ENCODE measurements around the gene ADRA2B. TPM values are rescaled to one million over a fixed set of nuclear protein-coding genes. Genes with fewer than 3 reads are reported as not detected.

The ADRA2B gene
- total RNA-seq, 1 experiment from 2014 or later = 0.47 TPM

GRCh38 chr2:96083989-96084857 is 32.1 kb downstream of the ADRA2B start:
- no peak overlapping the region for H3K9ac ChIP-seq (ENCODE audit: low read length)
- H2AFZ ChIP-seq (ENCODE audit: low read depth, low read length, poor library complexity, severe bottlenecking) = no peak overlapping the region
- no peaks in the 10 kb centered on the region for H4K20me1 ChIP-seq (ENCODE audit: insufficient read depth)
- no peak for TF ChIP-seq TCF7L2 (IDR thresholded peaks at IDR 0.05; ENCODE audit: borderline replicate concordance, extremely low read depth, insufficient read depth, insufficient read length)
- TF ChIP-seq FOSL1 (IDR thresholded peaks at IDR 0.05; ENCODE audit: low read depth) = no peak
- no peak for TF ChIP-seq POLR2AphosphoS5 (IDR thresholded peaks at IDR 0.05; ENCODE audit: low read depth, low read length)
- no peak for TF ChIP-seq EZH2phosphoT487 (IDR thresholded peaks at IDR 0.05; ENCODE audit: borderline replicate concordance)
- no peak for TF ChIP-seq ELF1 (IDR thresholded peaks at IDR 0.05; ENCODE audit: borderline replicate concordance, low read depth)
- TF ChIP-seq SP1 (IDR thresholded peaks at IDR 0.05; ENCODE audit: low read depth) = no peak
- CTCF ChIA-PET = no interaction called here
- intact Hi-C loops (cut with micrococcal nuclease) = no loop called here
- H3K79me2 ChIP-seq (ENCODE audit: insufficient read depth, low read length) = no peaks in the 10 kb centered on the region
- H3K9me2 ChIP-seq (ENCODE audit: insufficient read depth) = no peaks in the 10 kb centered on the region
- no peak overlapping the region for H3K4me3 ChIP-seq (replicated peaks in 1 of 2; ENCODE audit: low read depth in 1 of 2, low read length in 2 of 2)
- no peak overlapping the region for H3K4me2 ChIP-seq (ENCODE audit: low read length)
- BruUV-seq (replicated peaks) = no TSS peak
- RAD21 ChIA-PET (ENCODE audit: low non-redundant PET in 1 of 2, low total read pairs in 2 of 2, uncharacterized antibody in 2 of 2, unreplicated experiment in 2 of 2) = no interaction called here
- no peak overlapping the region for H3K27ac ChIP-seq (ENCODE audit: low read depth, low read length)
- no peak for ATAC-seq
- no peaks in the 10 kb centered on the region for H3K4me1 ChIP-seq (ENCODE audit: control insufficient read depth in 1 of 2, insufficient read depth in 2 of 2, low read length in 2 of 2)
- no peak for DNase-seq (ENCODE audit: low read depth, low spot score)
- no peaks in the 10 kb centered on the region for H3K27me3 ChIP-seq (ENCODE audit: insufficient read depth, low read length)
- POLR2A ChIA-PET = no interaction called here
- no peaks in the 10 kb centered on the region for H3K36me3 ChIP-seq (ENCODE audit: control insufficient read depth in 1 of 2, insufficient read depth in 2 of 2, low read length in 2 of 2)
- no peaks in the 10 kb centered on the region for H3K9me3 ChIP-seq (ENCODE audit: control insufficient read depth in 1 of 2, insufficient read depth in 1 of 2, low read depth in 1 of 2, low read length in 2 of 2)

- no peaks in the 10 kb centered on the region for H3K9me3 ChIP-seq (ENCODE audit: control insufficient read depth in 1 of 2, insufficient read depth in 1 of 2, low read depth in 1 of 2, low read length in 2 of 2)
- H3K9me2 ChIP-seq (ENCODE audit: insufficient read depth) = no peaks in the 10 kb centered on the region
- no peaks in the 10 kb centered on the region for H3K27me3 ChIP-seq (ENCODE audit: insufficient read depth, low read length)
- CTCF ChIA-PET = no interaction called here
- POLR2A ChIA-PET = no interaction called here
- H3K79me2 ChIP-seq (ENCODE audit: insufficient read depth, low read length) = no peaks in the 10 kb centered on the region
- no peak overlapping the region for H3K27ac ChIP-seq (ENCODE audit: low read depth, low read length)
- H3K4me1 ChIP-seq (ENCODE audit: control insufficient read depth in 1 of 2, insufficient read depth in 2 of 2, low read length in 2 of 2) = no peaks in the 10 kb centered on the region
- intact Hi-C loops (cut with micrococcal nuclease) = no loop called here
- TF ChIP-seq ELF1 (IDR thresholded peaks at IDR 0.05; ENCODE audit: borderline replicate concordance, low read depth) (no peak), EGR1 (IDR thresholded peaks at IDR 0.05; ENCODE audit: low read depth) (no peak), CBX3 (IDR thresholded peaks at IDR 0.05; ENCODE audit: low read depth) (no peak), YY1 (IDR thresholded peaks at IDR 0.05; ENCODE audit: extremely low read depth, insufficient replicate concordance, low read depth, low read length) (no peak), SIN3A (IDR thresholded peaks at IDR 0.05; ENCODE audit: low read depth) (no peak), FOSL1 (IDR thresholded peaks at IDR 0.05; ENCODE audit: low read depth) (no peak)
- TF ChIP-seq, protein P1, sequence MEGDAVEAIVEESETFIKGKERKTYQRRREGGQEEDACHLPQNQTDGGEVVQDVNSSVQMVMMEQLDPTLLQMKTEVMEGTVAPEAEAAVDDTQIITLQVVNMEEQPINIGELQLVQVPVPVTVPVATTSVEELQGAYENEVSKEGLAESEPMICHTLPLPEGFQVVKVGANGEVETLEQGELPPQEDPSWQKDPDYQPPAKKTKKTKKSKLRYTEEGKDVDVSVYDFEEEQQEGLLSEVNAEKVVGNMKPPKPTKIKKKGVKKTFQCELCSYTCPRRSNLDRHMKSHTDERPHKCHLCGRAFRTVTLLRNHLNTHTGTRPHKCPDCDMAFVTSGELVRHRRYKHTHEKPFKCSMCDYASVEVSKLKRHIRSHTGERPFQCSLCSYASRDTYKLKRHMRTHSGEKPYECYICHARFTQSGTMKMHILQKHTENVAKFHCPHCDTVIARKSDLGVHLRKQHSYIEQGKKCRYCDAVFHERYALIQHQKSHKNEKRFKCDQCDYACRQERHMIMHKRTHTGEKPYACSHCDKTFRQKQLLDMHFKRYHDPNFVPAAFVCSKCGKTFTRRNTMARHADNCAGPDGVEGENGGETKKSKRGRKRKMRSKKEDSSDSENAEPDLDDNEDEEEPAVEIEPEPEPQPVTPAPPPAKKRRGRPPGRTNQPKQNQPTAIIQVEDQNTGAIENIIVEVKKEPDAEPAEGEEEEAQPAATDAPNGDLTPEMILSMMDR (IDR thresholded peaks at IDR 0.05 in 2 of 3, conservative IDR thresholded peaks at IDR 0.05 in 1 of 3; ENCODE audit: borderline replicate concordance in 1 of 3, insufficient read depth in 1 of 3, low read depth in 2 of 3, low read length in 2 of 3) = no peak
- TF ChIP-seq, protein P2, sequence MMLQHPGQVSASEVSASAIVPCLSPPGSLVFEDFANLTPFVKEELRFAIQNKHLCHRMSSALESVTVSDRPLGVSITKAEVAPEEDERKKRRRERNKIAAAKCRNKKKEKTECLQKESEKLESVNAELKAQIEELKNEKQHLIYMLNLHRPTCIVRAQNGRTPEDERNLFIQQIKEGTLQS (IDR thresholded peaks at IDR 0.05) = no peak
- DNase-seq (ENCODE audit: low read depth, low spot score) = no peak
- no peak overlapping the region for H2AFZ ChIP-seq (ENCODE audit: low read depth, low read length, poor library complexity, severe bottlenecking)
- BruUV-seq (replicated peaks) = no TSS peak
- RAD21 ChIA-PET (ENCODE audit: low non-redundant PET in 1 of 2, low total read pairs in 2 of 2, uncharacterized antibody in 2 of 2, unreplicated experiment in 2 of 2) = no interaction called here
- H3K36me3 ChIP-seq (ENCODE audit: control insufficient read depth in 1 of 2, insufficient read depth in 2 of 2, low read length in 2 of 2) = no peaks in the 10 kb centered on the region
- ATAC-seq = no peak
- no peak overlapping the region for H3K4me3 ChIP-seq (replicated peaks in 1 of 2; ENCODE audit: low read depth in 1 of 2, low read length in 2 of 2)
- H3K9ac ChIP-seq (ENCODE audit: low read length) = no peak overlapping the region
- H4K20me1 ChIP-seq (ENCODE audit: insufficient read depth) = no peaks in the 10 kb centered on the region
- no peak overlapping the region for H3K4me2 ChIP-seq (ENCODE audit: low read length)
Measured at GRCh38 chr2:96083064-96083939, 33.1 kb downstream of the ADRA2B start.

Data from HCT116 (cell line).